DMS114 treated with DMSO at 0.1 percent for 48 hours (cell line): ENCODE results near the gene GRIK4.
"Not testable (repeated sequence)": the region's sequence is repeated elsewhere in the genome, so short reads cannot be mapped to it uniquely, and the experiment has no call there.

Experiments used
- DNase-seq: peaks from one replicate; lab custom pipeline; 2025; ENCODE audit not compliant: unreplicated experiment; lab: John Stamatoyannopoulos, UW

Gene GRIK4

DNA sequence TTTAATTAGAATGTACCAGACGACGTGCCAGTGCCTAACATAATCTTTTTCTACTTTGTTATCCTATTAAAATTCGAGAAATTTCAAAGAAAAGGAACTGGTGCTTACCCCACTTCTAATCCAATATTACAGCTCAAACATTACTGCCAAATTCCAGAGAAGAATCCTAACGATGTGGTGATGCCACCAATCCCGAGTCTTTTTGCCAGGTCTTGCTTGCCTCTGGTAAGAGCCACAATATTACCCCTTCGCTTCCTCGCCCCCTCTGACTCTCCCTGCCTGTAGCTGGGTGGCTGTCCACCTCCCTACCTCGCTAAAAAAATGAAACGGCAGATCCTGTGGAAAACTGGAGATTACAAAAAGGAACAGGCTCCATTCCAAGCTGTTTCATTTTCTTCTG, 462.9 kb downstream of the GRIK4 start:
- DNase-seq: no peak

- DNase-seq: no peak
These were observed 463.4 kb downstream of the GRIK4 start for GRCh38 chr11:120974965-120975364.

DNA sequence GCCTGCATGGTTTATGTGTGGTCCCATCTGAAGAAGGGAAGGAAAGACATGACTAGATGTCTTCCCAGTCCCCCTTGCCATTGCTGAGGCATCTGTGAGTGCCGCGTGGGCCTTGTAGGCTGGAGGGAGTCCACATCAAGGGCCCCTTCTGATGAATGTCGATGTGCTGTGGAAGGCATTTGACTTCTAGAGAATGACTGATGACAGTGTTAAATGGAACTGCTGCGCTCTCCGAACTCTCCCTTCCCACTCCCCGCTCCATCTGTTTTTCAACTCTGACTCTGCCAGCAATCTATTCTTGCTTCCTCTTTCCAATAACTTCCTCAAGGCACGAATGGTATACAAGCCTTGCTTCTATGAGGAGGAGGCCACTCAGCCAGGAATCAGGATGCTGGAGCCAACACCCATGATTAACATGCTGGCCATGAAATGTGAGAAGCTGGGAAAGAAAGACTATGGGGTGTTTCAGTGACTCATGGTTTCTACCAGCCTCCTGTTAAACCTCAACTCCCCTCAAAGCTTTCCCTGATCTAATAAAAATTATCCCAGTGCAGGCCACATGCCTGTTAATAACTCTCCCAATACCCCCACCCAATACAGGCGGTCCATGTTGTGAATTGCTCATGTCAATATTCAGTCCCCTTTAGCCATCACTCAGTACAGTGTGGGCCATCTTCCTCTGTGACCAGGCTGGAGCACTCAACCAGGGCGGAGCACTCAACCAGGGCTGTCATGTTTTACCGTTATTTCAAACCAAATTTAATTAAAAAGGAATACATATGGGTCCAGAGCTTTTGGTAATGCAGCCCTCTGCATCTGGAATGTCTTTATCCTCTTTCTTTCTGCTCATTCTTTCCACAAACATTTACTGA, 466.0 kb downstream of the GRIK4 start:
- no peak for DNase-seq

DNA sequence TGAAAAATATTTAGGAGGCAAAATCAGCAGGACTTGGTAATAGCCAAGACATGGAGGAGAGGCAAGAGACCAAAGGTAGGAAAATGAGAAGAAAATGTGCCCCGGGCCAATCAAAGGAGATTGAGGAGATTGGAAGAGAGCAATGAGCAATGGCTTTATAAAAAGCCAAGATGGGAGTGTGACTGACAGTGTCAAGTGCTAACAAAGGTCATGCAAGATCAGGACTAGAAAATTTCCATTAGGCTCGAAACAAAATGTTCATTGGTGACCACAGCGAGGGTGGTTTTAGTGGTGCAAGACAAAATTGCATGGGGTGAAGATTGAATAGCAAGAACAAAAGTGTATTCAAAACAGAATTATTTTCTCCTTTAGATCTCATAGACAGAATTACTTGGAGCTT, 467.2 kb downstream of the GRIK4 start:
- no peak for DNase-seq

- DNase-seq: no peak
These were observed 474.4 kb downstream of the GRIK4 start for GRCh38 chr11:120985718-120986569.

GRCh38 chr11:120988603-120989002, 477.1 kb downstream of the GRIK4 start:
- no peak for DNase-seq

DNA sequence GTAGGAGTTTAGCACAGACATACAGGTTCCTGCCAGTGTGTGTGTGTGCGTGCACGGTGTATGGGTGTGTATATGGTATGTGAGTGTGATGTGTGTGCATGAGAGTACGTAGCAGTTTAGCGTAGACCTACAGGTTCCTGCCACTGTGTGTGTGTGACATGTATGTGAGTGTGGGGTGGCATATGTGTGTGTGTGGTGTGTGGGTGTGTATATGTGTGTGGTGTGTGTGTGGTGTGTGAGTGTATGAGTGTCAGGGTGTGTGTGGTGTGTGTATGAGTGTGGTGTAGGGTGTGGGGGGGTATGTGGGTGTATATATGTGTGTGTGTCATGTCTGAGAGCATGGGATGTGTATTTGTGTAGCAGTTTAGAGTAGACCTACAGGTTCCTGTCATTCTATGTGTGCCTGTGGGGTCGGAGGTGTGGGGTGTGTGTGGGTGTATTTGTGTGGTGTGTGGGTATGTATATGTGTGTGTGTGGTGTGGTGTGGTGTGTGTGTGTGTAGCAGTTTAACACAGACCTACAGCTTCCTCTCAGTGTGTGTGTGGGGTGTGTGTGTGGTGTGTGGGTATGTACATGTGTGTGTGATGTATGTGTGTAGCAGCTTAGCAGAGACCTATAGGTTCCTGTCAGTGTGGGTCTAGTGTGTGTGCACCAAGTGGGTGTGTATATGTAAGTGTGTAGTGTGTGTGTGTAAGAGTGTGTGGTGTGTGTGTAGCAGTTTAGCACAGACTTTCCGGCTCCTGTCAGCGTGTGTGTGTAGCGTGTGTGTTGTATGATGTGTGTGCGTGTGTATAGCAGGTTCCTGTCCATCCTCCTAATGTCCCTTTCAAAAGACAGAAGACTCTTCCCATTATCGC, 480.5 kb downstream of the GRIK4 start:
- no peak for DNase-seq

- DNase-seq: no peak
These were observed 482.7 kb downstream of the GRIK4 start for GRCh38 chr11:120994091-120994859.

GRCh38 chr11:120995184-120995583, 483.6 kb downstream of the GRIK4 start:
- no peak for DNase-seq

DNA sequence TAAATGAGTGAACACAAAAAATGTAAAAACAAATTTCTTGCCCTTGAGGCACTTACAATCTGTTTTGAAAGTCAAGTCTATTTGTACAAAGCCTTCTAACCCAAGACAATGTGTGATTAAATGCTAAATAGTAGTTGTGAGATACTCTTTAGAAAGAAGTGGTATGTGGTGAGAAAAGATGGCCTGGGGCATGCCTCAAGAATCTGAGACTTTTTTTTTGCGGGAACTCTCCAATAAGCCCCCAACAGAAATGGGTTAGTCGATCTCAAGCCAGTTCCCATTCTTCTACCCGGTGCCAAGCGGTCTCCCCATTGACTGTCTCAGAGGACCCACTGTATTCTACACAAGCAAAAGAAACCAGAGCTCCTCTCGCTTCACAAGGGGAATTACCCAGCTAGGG, 485.4 kb downstream of the GRIK4 start:
- no peak for DNase-seq

DNA sequence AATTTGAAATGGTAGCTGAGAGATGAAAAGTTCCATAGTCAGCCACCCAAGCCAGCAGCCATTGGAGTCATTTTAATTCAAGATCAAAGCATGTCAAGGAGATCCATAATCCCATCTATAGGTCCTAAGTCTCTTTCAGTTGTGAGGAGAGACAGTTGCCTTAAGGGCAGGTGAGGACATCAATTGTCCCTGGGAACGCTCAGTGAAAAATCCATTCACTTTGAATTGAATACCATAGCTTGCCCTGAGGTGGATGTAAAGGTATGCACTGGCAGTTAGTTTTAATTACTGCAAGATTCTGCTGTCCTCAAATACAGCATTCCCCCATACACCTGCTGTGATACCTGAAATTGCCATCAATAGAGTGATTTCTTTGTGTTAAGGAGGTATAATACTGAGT, 487.0 kb downstream of the GRIK4 start:
- no peak for DNase-seq

DNA sequence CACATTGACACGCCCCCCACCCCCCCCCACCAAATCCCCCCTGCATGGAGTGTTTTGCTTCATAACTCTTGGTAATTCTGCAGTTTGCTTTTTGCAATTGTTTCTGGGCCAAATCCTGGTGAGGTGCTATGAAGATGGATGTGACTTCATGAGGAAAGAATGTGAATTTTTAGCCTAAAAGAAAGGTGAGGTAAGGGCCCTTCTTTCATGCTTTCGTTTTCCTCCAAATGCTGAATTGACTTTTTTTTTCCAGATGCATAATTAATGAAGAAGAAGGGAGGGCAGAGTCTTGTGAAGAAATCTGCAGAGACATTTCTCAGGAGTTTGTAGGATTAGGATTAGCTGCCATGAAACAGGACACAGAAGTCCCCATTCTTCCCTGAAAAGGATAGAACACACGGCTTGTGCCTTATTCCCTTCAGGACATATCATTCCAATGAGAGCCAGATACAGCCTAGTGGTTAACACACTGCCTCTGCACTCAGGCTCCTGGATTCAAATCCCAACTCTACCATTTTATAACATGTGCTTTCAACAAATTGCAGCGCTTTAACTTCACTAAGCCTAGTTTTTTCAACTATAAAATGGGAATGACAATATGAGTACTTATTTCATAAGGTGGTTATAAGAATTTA, 492.8 kb downstream of the GRIK4 start:
- no peak for DNase-seq

DNA sequence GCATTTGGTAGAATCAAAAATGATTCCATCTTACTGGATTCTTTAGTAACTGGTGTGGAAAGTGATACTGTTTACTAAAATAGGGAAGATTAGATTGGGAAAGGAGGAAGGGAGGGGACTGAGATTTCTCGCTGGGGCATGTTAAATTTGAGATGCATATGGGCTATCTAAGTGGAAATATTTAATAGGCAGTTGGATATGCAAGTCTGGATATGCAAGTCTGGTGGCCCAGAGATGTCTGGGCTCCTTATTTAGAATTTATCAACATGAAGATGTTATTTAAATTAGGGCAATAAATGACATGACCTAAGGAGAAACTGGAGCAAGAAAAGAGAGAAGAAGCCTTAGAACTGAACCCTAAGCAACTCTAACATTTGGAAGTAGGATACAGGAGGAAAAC, 495.4 kb downstream of the GRIK4 start:
- no peak for DNase-seq

- no peak for DNase-seq
These were observed 497.0 kb downstream of the GRIK4 start for GRCh38 chr11:121008551-121008950.

GRCh38 chr11:121012091-121012490, 500.5 kb downstream of the GRIK4 start:
- DNase-seq: no peak

DNA sequence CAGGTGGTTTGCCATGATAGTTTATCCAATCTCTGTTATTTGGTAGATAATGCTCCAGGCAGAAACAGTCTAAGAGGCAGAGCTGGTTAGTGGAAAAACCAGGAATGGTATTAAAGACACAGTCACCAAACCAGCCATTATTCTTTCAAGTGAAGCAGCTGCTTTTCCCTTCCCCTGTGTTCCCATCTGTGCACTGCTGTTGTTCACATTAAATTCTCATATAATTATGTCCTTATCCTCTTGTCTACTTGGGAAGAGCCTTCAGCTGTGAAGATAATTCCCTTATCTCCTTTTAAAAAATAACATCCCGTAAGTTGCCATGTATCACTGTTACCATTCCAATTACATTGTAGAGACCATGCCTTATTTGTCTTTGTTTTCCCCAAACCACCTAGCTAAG, 507.2 kb downstream of the GRIK4 start:
- DNase-seq: no peak

DNA sequence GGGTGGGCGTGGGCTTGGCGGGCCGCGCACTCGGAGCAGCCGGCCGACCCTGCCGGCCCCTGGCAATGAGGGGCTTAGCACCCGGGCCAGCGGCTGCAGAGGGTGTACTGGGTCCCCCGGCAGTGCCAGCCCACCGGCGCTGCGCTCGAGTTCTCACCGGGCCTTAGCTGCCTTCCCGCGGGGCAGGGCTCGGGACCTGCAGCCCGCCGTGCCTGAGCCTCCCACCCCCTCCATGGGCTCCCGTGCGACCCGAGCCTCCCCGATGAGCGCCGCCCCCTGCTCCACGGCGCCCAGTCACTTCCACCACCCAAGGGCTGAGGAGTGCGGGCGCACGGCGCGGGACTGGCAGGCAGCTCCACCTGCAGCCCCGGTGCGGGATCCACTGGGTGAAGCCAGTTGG, 510.2 kb downstream of the GRIK4 start:
- not testable (repeated sequence) for DNase-seq

DNA sequence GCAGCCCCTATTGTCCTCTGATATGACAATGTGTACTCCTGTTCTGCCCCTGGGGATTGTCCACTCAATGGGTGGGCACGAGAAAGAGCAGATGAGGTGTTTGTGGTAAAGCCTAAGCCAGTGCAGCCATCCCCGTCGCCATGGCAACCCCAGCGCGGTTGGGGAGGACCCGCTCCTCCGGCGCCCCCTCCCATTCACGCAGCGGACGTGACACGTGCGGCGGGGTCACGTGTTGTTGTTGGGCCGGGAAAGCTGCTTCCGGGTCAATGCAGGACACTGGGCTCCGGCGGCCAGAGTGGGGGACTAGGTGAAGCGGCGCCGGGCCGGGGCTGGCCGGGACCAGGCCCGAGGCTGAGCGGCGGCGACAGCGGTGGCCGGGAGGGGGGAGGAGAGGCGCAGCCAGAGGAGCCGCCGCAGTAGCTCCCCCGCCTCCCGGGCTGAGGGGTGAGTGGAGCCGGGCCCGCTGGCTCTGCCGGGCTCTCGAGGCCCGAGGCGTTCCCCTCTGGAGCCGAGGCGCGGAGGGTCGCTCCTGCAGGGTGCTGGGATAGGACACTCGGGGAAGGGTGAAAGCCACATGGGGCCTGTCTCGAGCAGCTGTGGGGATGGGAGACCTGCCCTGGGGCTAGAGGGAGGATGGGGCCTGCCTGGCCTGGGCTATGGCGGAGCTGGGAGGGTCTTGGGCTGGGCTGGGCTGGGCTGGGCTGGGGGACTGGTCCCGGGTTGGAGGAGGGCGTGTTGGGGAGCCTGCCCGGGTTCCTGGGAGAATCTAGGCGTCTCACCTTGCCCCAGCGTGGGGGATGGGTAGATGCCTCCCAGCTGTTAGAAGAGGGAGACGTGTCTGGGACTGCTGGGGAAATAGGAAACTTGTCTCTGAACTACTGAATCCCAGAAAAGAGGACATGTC, 512.6 kb downstream of the GRIK4 start, which contains the start of gene TBCEL:
TBCEL (plus strand) TSS at position 255 of the 904 bp plus-strand sequence. CDS start 21,589 bp downstream, outside the sequence.
- peak; percentile 54 for DNase-seq

GRCh38 chr11:121024989-121025388, 513.4 kb downstream of the GRIK4 start:
- no peak for DNase-seq
